Lower leg skin (tissue), 4 donors: ENCODE data around the gene NR3C2. TPM values are rescaled to one million over a fixed set of nuclear protein-coding genes. Genes with fewer than 3 reads are reported as not detected.

Experiments
- DNase-seq, 2 donors: peaks; one replicate each; pipeline ENCODE4 v3.0.0-alpha.2; 2019; ENCODE audit warnings: low spot score in 2 of 2
- H3K4me3 ChIP-seq: fragments of 200-600 bp; sonication (generic); 2 replicates; pipeline ENCODE4 v1.5.1; 2017; ENCODE audit warnings: mild to moderate bottlenecking, low read depth; ENCODE audit not compliant: poor library complexity, severe bottlenecking
- POLR2A ChIP-seq, 2 donors: fragments of 450-650 bp; IDR thresholded peaks; one replicate each; pipeline ENCODE4 v1.6.1; 2016 to 2017; ENCODE audit warnings: antibody characterized with exemption in 2 of 2, mild to moderate bottlenecking in 1 of 2, moderate library complexity in 1 of 2
- WGBS, 2 donors: methylation state at CpG; one replicate each; pipeline ENCODE4 v1.1.5; 2018; 5-methylcytosine and 5-hydroxymethylcytosine counted together
- intact Hi-C: fragments of 100-400 bp; cut with DNase I; formaldehyde crosslinking; loops from one replicate; pipeline ENCODE4 v1.15.0; 2023; ENCODE audit warnings: low total_unique reads
- total RNA-seq, 4 donors: library from RNA; depleted of rRNA; stranded (reverse); fragments of >200 nt; gene quantifications; one replicate each; pipeline ENCODE4 v1.1.0, GENCODE V29; 2016
- TF ChIP-seq, protein P1 (sequence below), 3 donors: fragments of 450-650 bp; IDR thresholded peaks; one replicate each; pipeline ENCODE4 v1.5.1; 2016; ENCODE audit warnings: antibody characterized with exemption in 3 of 3, mild to moderate bottlenecking in 3 of 3, moderate library complexity in 2 of 3

The NR3C2 gene
- total RNA-seq, 4 donors from 2014 or later = 9.7 to 21.3 (median 10.6) TPM

DNA sequence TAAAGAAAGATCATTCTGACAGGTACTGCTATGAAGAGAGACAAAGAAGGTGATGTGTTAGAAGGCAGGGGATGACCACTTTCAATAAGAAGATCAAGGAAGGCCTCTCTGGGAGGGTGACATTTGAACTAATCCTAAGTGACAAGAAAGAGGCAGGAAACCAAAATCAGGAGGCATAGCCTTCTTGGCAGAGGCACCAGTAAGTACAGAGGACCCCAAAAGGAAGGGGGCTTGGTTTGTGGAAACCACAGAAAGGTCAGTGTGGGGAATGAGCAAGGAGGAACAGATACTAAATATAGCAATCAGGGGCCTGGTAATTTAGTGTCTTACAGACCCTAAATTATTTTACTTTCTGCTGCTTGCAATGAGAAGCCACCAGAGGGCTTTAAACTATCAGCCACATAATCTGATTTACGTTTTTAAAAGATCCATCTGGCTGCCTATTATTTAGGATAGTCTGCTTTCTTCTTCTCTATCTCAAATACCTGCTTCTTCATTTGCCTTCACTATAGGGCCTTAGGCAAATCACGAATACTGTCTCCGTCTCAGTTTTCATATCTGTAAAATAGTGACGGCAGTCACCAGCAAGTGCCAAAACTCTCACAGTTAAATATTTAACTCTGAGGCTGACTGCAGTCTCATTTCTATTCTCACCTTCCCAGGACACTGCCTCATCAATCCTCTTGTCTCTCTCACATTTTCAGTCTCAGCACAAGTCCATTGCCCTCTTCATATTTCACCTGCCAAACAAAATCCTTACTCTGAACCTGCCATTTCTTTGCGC is 16.7 kb downstream of the NR3C2 start:
- H3K4me3 ChIP-seq = no peak overlapping the region
- no peak for DNase-seq
- WGBS, 2 donors = 69 to 71% methylated on average over 5 of the region's 5 CpGs

DNA sequence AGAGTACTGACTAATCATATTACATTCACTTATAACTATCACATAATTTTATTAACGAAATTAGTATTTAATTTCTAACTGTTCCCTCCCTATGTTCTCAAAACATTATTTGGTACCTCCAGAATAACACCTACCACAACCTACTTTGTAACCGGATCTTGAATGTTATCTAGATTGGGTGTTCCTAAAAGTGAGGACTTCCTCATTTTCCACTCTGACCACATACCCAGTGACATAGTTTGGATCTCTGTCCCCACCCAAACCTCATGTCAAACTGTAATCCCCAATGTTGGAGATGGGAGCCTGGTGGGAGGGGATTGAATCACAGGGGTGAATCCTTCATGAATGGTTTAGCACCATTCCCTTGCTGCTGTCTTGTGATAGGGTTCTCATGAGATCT is 21.8 kb downstream of the NR3C2 start:
- TF ChIP-seq, protein P1, sequence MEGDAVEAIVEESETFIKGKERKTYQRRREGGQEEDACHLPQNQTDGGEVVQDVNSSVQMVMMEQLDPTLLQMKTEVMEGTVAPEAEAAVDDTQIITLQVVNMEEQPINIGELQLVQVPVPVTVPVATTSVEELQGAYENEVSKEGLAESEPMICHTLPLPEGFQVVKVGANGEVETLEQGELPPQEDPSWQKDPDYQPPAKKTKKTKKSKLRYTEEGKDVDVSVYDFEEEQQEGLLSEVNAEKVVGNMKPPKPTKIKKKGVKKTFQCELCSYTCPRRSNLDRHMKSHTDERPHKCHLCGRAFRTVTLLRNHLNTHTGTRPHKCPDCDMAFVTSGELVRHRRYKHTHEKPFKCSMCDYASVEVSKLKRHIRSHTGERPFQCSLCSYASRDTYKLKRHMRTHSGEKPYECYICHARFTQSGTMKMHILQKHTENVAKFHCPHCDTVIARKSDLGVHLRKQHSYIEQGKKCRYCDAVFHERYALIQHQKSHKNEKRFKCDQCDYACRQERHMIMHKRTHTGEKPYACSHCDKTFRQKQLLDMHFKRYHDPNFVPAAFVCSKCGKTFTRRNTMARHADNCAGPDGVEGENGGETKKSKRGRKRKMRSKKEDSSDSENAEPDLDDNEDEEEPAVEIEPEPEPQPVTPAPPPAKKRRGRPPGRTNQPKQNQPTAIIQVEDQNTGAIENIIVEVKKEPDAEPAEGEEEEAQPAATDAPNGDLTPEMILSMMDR (IDR thresholded peaks at IDR 0.05) = no peak
- TF ChIP-seq POLR2A (IDR thresholded peaks at IDR 0.05) = no peak
- DNase-seq = no peak
- 45 to 63% methylated on average over 2 of the region's 2 CpGs for WGBS, 2 donors
- no peak overlapping the region for H3K4me3 ChIP-seq
- intact Hi-C loops = no loop called here

More for the DNA sequence above, 16.7 kb downstream of the NR3C2 start:
- intact Hi-C loops = no loop called here
- TF ChIP-seq, protein P1 (IDR thresholded peaks at IDR 0.05) = no peak
- TF ChIP-seq POLR2A (IDR thresholded peaks at IDR 0.05) = no peak

DNA sequence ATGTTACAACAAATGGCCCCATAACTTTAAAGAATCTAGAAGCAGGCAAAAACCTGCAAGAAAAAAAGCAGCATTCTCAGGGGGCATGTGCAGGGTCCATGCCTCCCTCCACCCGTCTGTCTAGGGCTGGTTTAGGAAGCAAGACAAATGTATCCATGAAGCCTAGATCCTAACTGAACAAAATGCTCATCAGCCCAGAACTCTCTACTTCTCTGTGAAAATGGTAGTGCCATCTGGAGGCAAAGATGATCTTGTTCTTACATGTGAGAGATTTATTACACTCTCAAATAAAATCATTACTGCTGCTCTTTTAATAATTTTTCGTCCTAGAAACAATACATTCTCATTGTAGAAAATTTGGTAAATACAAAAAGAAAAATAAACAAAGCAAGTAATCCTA is 26.7 kb downstream of the NR3C2 start:
- no peak for DNase-seq
- TF ChIP-seq, protein P1 (IDR thresholded peaks at IDR 0.05) = no peak
- no peak for TF ChIP-seq POLR2A (IDR thresholded peaks at IDR 0.05)
- intact Hi-C loops = no loop called here
- 82 to 84% methylated on average over 2 of the region's 2 CpGs for whole genome bisulfite sequencing, 2 donors
- no peak overlapping the region for H3K4me3 ChIP-seq

DNA sequence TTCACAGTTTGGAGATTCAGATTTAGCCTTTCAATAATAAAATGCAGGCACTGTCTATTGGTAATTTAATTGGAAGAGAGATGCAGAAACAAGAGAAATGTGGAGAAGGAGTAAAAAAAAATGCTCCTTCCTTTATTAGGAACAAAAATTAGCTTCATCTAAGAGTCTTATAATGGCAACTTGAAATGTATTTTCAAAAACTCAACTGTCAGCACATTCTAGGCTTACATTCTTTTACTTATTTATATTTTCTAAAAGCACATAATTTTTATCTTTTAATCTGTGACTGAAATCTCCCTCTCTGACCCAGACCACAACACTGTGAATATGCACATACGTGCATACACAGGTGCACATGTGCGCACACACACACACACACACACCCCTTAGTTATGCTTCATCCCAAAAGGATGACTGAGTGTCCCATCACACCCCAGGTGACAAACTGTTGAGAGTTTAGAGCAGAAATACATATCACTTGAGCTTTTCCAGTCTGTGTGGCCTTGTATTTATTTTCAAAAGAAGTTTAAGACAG is 29.7 kb downstream of the NR3C2 start:
- H3K4me3 ChIP-seq = no peak overlapping the region
- intact Hi-C loops = no loop called here
- no peak for TF ChIP-seq POLR2A (IDR thresholded peaks at IDR 0.05)
- TF ChIP-seq, protein P1 (IDR thresholded peaks at IDR 0.05) = no peak
- DNase-seq = no peak
- 90 to 100% methylated on average over 2 of the region's 2 CpGs for WGBS, 2 donors

DNA sequence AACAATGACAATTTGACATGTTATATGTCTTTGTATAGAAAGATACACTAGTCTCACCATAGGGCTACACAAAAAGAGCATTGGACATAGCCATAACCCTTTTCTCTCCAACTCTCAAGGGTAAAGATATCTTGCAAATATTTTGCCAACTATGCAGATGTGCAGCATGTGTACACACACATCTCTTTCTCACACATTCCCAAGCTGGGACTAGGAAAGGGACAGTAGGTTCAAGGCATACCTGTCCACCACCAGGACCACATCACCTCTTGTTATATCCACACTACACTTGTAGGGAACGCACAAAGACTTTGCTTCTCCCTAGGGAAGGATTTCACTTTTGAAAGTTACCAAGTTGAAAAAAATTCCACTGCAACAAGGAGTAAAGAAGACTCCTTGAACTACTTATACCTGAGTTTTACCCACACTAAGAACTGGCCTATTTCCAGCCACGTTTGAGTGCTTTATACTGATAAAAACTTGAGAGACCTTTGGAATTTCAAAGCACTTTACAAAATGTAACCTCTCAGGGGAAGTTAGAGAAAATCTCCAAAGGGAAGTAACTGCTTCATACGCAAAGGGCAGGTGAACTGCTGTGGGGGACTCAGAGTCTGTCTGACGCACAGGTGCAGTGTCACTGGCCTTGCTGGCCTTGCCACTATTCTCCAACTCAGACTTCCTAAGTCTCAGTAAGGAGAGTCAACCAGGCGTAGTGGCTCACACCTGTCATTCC is 36.9 kb downstream of the NR3C2 start:
- H3K4me3 ChIP-seq = no peak overlapping the region
- DNase-seq = no peak
- intact Hi-C loops = no loop called here
- TF ChIP-seq, protein P1 (IDR thresholded peaks at IDR 0.05) = no peak
- no peak for TF ChIP-seq POLR2A (IDR thresholded peaks at IDR 0.05)
- WGBS, 2 donors = 87 to 90% methylated on average over 5 of the region's 5 CpGs
